Psoas muscle (tissue), 8 donors: ENCODE results near the gene ACOXL. TPM values are rescaled to one million over a fixed set of nuclear protein-coding genes. Genes with fewer than 3 reads are reported as not detected.

Experiments used
- ATAC-seq, 4 donors: fragments of 200-7000 bp; cut with Tn5 transposase; one replicate each; pipeline ENCODE4 v1.9.1; 2020; ENCODE audit warnings: moderate library complexity in 3 of 4, mild to moderate bottlenecking in 2 of 4
- DNase-seq, 2 donors: peaks; one replicate each; pipeline ENCODE4 v3.0.0-alpha.2; 2020
- H3K27ac ChIP-seq: fragments of 200-600 bp; one replicate; pipeline ENCODE4 v1.8.0; 2022
- H3K27me3 ChIP-seq, 3 donors: fragments of 200-600 bp in 1 of 3; one replicate each; pipeline versions ENCODE4 v1.6.1 to v1.8.0; 2013 to 2022; ENCODE audit warnings: low read length in 2 of 3, mild to moderate bottlenecking in 2 of 3, moderate library complexity in 1 of 3; ENCODE audit not compliant: insufficient read depth in 3 of 3
- H3K36me3 ChIP-seq, 2 donors: fragments of 200-600 bp in 1 of 2; one replicate each; pipeline versions ENCODE4 v1.6.1 to v1.8.0; 2013 to 2022; ENCODE audit warnings: low read depth in 1 of 2, mild to moderate bottlenecking in 1 of 2, moderate library complexity in 1 of 2; ENCODE audit not compliant: insufficient read depth in 1 of 2
- H3K4me1 ChIP-seq: fragments of 200-600 bp; one replicate; pipeline ENCODE4 v1.8.0; 2022
- H3K4me3 ChIP-seq: fragments of 200-600 bp; one replicate; pipeline ENCODE4 v1.8.0; 2022; ENCODE audit warnings: mild to moderate bottlenecking
- H3K9me3 ChIP-seq: fragments of 200-600 bp; one replicate; pipeline ENCODE4 v1.8.0; 2022
- WGBS, 3 donors: extraction: QIAGEN DNeasy Blood & Tissue Kit; methylation state at CpG; one replicate each; pipeline versions ENCODE4 v1.1.6 to v1.1.7; 2013; 5-methylcytosine and 5-hydroxymethylcytosine counted together
- intact Hi-C, 2 donors: fragments of 100-400 bp; cut with DNase I; formaldehyde crosslinking; loops; one replicate each; pipeline versions ENCODE4 v1.11.0 to v1.14.2; 2022
- polyA plus RNA-seq, 3 donors: library from polyadenylated mRNA; stranded (reverse); fragments of 200-250 nt; gene quantifications; one replicate each; pipeline ENCODE4 v1.2.3, GENCODE V29; 2013
- total RNA-seq, 4 donors: library from RNA; stranded (reverse); fragmentation: NEBNext Ultra II Directional in 2 of 4; extraction: Animal tissue kit (Norgen Biotek cat#: 25700) in 2 of 4; gene quantifications; one replicate each; pipeline versions ENCODE4 v1.2.1 to v1.2.4, GENCODE V29; 2021 to 2023
- TF ChIP-seq, protein P1 (sequence below): fragments of 200-600 bp; IDR thresholded peaks from one replicate; pipeline ENCODE4 v1.8.0; 2022; ENCODE audit warnings: antibody characterized with exemption
- donor health status: healthy with polysubstance abuse.
- donor health status: DM: no; HTN: no; CAD: no; lungs with moderate emphysema.
- donor health status: Bipolar disorder and iron deficiency.
- donor health status: healthy.
- donor health status: DM: yes; HTN: yes; CAD: no.
- donor health status: DM: no; HTN: no; CAD: no.
- donor health status: DM: no; HTN: no; CAD: no.
- donor health status: DM: yes; HTN: yes; CAD: no.

Gene ACOXL
- total and polyA plus RNA-seq, 7 donors = 0.01 TPM; not detected in 6

GRCh38 chr2:110718990-110719389, 13.4 kb upstream of the ACOXL start:
- no peaks in the 10 kb centered on the region for H3K4me1 ChIP-seq
- ATAC-seq = no peak
- intact Hi-C loops = no loop called here
- H3K27ac ChIP-seq = no peak overlapping the region
- no peak overlapping the region for H3K4me3 ChIP-seq
- no peak for DNase-seq
- TF ChIP-seq, protein P1, sequence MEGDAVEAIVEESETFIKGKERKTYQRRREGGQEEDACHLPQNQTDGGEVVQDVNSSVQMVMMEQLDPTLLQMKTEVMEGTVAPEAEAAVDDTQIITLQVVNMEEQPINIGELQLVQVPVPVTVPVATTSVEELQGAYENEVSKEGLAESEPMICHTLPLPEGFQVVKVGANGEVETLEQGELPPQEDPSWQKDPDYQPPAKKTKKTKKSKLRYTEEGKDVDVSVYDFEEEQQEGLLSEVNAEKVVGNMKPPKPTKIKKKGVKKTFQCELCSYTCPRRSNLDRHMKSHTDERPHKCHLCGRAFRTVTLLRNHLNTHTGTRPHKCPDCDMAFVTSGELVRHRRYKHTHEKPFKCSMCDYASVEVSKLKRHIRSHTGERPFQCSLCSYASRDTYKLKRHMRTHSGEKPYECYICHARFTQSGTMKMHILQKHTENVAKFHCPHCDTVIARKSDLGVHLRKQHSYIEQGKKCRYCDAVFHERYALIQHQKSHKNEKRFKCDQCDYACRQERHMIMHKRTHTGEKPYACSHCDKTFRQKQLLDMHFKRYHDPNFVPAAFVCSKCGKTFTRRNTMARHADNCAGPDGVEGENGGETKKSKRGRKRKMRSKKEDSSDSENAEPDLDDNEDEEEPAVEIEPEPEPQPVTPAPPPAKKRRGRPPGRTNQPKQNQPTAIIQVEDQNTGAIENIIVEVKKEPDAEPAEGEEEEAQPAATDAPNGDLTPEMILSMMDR = no peak
- no peaks in the 10 kb centered on the region for H3K36me3 ChIP-seq
- no peaks in the 10 kb centered on the region for H3K9me3 ChIP-seq
- no peaks in the 10 kb centered on the region for H3K27me3 ChIP-seq
- 52 to 62% (median 57%) methylated on average over 2 of the region's 2 CpGs for WGBS, 3 donors

GRCh38 chr2:110720547-110720946, 11.8 kb upstream of the ACOXL start:
- Histone ChIP-seq H3K9me3 (no peaks in the 10 kb centered on the region), H3K4me1 (no peaks in the 10 kb centered on the region), H3K27me3 (no peaks in the 10 kb centered on the region), H3K36me3 (no peaks in the 10 kb centered on the region), H3K27ac (no peak overlapping the region), H3K4me3 (no peak overlapping the region)
- DNase-seq = no peak
- WGBS, 3 donors = 48 to 77% (median 56%) methylated on average over 5 of the region's 5 CpGs
- TF ChIP-seq, protein P1 = no peak
- no peak for ATAC-seq
- intact Hi-C loops = no loop called here

DNA sequence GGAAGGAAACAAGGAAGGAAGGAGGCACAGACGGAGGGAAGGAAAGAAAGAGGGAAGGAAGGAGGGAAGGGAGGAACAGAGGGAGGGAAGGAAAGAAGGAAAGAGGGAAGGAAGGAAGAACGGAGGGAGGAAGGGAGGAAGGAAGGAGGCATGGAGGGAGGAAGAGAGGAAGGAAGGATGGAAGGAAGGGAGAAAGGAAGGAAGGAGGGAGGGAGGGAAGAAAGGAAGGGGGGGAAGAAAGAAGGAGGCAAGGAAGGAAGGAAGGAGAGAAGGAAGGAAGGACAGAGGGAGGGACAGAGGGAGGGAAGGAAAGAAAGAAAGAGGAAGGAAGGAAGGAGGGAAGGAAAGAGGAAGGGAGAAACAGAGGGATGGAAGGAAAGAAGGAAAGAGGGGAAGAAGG, 7.6 kb upstream of the ACOXL start:
- no peaks in the 10 kb centered on the region for H3K27me3 ChIP-seq
- no peaks in the 10 kb centered on the region for H3K36me3 ChIP-seq
- no peak for ATAC-seq
- WGBS, 3 donors = 62 to 64% (median 63%) methylated on average over 2 of the region's 2 CpGs
- DNase-seq = no peak
- TF ChIP-seq, protein P1 = no peak
- H3K9me3 ChIP-seq = no peaks in the 10 kb centered on the region
- no peak overlapping the region for H3K27ac ChIP-seq
- H3K4me3 ChIP-seq = no peak overlapping the region
- intact Hi-C loops = no loop called here
- H3K4me1 ChIP-seq = no peaks in the 10 kb centered on the region

DNA sequence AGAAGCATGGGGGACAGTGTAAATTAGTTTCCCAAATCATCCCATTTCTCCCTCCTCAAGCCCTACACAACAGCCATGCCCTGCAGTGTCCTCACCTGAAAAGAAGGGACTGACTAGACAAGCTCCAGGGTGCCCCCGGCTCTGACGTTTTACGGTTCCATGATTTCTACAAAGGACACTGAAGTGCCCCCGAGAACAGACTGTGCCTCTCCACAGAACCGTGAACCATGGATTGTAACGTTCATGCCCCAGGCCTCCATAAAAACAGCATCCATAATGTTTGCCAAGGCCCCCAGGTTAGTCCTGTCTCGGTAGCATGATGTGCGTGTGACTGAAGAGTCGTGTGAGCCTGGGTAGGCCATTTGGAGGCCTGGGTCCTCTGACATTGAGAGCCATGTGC, 7.0 kb upstream of the ACOXL start:
- TF ChIP-seq, protein P1 = no peak
- 86 to 93% (median 88%) methylated on average over 9 of the region's 9 CpGs for WGBS, 3 donors
- ATAC-seq (no peak), DNase-seq (no peak)
- no peaks in the 10 kb centered on the region for H3K4me1 ChIP-seq
- H3K27ac ChIP-seq = no peak overlapping the region
- no peaks in the 10 kb centered on the region for H3K9me3 ChIP-seq
- no peaks in the 10 kb centered on the region for H3K36me3 ChIP-seq
- H3K27me3 ChIP-seq = no peaks in the 10 kb centered on the region
- H3K4me3 ChIP-seq = no peak overlapping the region
- intact Hi-C loops = no loop called here

GRCh38 chr2:110725859-110726258, 6.5 kb upstream of the ACOXL start:
- H3K27me3 ChIP-seq = peaks cover 0 to under 1% (median 0%) of the 10 kb centered on the region in 3 donors
- H3K4me3 ChIP-seq = no peak overlapping the region
- H3K27ac ChIP-seq = no peak overlapping the region
- DNase-seq (no peak), ATAC-seq (no peak)
- WGBS, 3 donors = 87 to 95% (median 94%) methylated on average over 3 of the region's 3 CpGs
- no peaks in the 10 kb centered on the region for H3K36me3 ChIP-seq
- no peaks in the 10 kb centered on the region for H3K9me3 ChIP-seq
- intact Hi-C loops = no loop called here
- H3K4me1 ChIP-seq = no peaks in the 10 kb centered on the region
- TF ChIP-seq, protein P1 = no peak
